ENCODE results near the gene CD34.

CD34 gene
- 0 to 1.1 (median 0.16) reads per million in 18 experiments for total RNA-seq

DNA sequence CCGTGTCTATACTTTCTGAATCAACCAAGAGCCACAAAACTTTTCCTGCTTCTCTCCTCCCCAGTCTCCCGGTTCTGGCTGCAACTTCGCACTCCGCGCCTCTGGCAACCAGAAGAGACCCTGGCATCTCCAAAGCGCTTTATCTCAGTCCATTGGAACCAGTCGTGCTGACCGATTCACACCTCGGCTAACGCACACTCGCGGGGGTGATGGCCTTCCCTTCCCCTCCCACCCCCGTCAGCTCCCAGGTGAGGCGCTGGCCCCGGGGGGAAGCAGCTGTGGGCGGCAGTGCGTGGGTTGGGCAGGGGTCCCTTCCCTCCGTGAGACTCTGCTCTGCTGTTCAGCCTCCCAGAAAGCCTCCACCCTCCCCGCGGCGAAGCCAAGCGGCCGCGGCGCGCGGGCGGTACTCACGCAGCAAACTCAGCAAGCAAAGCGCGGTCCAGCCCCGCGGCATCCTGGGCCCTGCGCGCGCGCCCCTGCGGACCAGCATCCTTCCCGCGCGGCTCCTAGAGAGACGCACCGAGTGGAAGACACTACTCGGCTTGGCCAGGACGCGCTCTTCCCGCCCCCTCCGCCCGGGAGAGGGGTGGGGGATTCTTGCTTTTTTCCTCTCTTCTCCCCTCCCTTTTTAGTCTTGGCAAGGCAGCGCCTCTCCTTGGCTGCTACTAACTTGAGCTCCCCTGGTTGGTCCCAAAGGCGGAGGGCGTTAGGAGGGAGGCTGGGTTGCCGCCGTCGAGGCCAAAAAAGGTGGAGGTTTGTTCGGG, at the start of gene CD34:
Gene CD34, minus strand, starts transcription at position 535 of the 764 bp plus-strand sequence. Its CDS starts 45 bp downstream, at position 490.
- DNase-seq = no peak

DNA sequence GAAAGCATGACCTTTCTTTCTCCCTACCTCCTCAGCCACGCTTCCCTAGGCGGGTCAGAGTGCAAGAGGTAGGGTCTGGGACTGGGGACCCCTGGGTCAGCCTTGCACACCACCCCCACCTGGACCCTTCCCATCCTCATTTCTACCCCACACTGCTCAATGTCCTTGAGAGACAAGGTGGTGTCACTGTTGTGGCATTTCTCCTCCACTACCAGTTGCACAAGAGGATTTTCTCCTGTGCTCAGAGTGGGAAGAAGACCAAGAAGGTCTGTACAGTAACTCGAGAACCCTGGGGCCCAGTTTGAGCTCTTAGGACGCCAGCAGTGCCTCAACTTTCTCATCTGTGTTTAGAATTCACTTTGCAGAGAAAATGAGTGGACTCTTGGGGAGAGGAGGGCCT, 49.4 kb upstream of the CD34 start:
- no peak for DNase-seq

GRCh38 chr1:207959910-207960309, 49.0 kb upstream of the CD34 start:
- no peak for DNase-seq

- peak; percentile 16 to 30 for DNase-seq
Measured at GRCh38 chr1:207959141-207959825, 48.4 kb upstream of the CD34 start.

- no peak for DNase-seq
Measured at GRCh38 chr1:207958376-207959139, 47.6 kb upstream of the CD34 start.

DNA sequence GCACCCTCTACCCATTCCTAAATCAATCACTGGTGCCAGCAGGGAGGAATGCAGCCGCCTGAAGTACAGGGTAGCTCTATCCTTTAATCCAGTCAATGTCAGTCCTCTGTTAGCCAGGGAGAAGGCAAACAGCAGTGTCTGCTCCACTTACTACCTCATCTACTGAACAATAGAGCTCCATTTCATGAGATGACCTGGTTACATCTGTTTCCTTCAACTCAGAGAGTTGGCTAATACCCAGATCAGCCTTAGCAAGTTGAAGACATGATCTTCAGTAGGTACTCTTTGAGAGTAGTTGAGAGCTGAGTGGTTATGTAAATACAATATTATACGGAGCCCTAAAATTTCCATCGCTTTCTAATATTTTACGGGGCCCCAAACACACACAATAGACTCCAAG, 46.1 kb upstream of the CD34 start:
- no peak for DNase-seq

GRCh38 chr1:207954104-207954503, 43.2 kb upstream of the CD34 start:
- DNase-seq = no peak

DNA sequence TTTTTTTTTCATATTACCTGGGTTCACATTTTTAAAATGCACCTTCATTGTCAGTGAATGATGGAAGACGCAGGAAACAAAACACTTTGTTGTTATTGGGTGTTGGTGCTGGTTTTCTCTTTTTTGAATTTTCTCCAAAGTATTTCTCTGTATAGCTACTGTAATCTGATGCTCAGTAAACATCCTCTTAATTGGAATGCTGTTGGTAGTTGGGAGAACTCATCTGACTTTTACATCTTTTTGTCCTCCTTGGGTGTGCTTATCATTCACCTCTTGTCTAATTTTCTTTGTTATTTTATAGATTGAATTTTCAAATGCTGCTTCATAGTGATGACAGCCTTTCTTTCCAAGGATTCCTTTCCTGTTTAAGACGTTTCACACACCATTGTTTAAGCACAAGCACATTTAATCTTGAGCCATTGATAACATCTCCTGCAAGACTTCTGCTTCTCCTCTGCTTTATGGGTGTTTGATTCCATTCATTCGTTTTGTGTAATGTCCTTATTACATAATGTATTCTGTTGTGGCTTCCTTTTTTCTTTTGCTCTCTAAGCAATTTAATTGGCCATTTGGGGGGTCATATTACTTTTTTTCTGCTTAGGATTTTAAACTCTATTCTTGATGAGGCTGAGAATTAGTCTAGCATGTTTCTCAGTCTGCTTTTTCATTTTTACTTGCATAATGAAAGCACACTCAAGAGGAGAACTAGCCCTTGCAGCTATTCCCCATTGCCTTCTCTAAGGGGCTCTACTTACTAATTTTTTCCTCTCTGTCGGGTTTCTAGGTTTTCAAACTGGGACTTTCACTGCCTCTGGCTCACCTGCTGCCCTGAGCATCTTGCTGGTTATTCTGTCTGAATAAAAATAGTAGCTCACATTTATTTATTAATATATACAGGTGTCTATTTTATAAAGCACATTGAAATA, 42.0 kb upstream of the CD34 start:
- DNase-seq = peak in 1 of 2 donors; percentile 37

DNA sequence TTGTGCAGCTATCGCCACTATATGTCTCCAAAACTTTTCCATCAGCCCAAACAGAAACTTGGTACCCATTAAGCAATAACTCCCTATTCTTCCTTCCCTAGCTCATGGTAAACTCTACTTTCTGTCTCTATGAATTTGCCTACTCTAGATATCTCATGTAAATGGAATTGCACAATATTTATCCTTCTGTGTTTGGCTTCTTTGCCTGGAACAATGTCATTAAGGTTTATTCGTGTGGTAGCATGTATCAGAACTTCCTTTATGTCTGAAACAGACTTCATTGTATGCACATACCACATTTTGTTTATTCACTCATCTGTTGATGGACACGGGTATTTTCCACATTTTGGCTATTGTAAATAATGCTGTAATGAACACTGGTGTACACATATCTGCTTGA, 40.7 kb upstream of the CD34 start:
- DNase-seq = no peak

GRCh38 chr1:207950750-207951149, 39.8 kb upstream of the CD34 start:
- no peak for DNase-seq

- no peak for DNase-seq
Measured at GRCh38 chr1:207949571-207950195, 38.8 kb upstream of the CD34 start.

GRCh38 chr1:207948536-207949250, 37.8 kb upstream of the CD34 start:
- no peak for DNase-seq

GRCh38 chr1:207946756-207947155, 35.8 kb upstream of the CD34 start:
- DNase-seq = no peak

- DNase-seq = no peak
Measured at GRCh38 chr1:207944571-207944970, 33.6 kb upstream of the CD34 start.

DNA sequence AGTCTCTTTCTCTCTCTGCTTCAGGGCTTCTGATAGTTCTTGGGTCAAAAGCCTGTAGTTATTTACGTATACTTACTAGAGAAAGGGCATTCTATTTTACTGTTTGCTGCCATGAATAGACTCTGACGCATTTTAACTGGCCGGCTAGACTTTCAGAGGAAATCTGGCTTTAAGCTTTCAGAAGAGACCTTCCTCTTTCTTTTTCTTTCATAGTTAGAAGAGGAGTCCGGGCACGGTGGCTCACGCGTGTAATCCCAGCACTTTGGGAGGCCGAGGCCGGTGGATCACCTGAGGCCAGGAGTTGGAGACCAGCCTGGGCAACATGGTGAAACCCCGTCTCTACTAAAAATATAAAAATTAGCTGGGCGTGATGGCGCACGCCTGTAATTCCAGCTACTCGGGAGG, 31.4 kb upstream of the CD34 start:
- DNase-seq = peak; percentile 21 to 39

DNA sequence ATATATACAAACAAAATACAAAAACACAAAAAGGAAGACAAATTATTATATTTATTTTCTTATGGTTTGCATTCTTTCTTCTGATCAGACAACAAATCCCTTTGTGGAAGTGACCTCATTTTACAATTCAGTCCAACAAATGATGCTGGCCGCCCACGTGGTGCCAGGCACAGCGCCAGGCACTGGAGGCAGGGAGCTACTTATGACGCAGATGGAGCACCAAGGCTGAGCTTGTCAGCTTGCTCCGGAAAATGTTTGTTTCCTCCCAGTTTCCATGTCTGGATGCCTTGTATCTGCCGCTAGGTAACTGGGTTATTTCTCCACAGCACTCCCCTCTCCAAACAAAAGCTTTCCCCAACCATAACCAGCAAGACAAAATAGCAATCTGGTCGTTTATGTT, 30.7 kb upstream of the CD34 start:
- peak; percentile 22 to 26 for DNase-seq

- DNase-seq = no peak
Measured at GRCh38 chr1:207938016-207938415, 27.1 kb upstream of the CD34 start.

DNA sequence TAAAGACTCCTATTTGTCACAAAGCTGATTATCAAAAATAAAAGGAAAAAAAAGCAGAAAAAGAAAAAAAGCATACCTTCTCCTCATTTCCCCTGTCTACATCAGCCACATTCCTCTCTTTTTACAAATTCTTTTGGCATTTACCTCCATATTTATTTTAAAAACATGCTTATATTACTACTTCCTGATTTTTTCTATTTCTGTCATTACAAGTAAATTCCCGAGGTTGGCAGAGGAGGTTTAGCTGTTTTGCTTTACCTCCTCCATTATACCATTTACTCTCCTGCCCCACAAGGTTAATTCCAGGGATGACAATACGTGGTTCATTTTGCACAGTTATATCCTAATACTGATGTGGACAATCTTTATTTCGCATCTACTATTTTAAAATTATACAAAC, 26.3 kb upstream of the CD34 start:
- DNase-seq = no peak

GRCh38 chr1:207935166-207935583, 24.2 kb upstream of the CD34 start:
- no peak for DNase-seq

- no peak for DNase-seq
Measured at GRCh38 chr1:207933205-207933800, 22.4 kb upstream of the CD34 start.

GRCh38 chr1:207926984-207927383, 16.1 kb upstream of the CD34 start:
- DNase-seq = no peak

Measured in inflammatory macrophage (primary cell).